Naive thymus-derived CD8-positive, alpha-beta T cell (primary cell): ENCODE results near the gene HBS1L. TPM values are rescaled to one million over a fixed set of nuclear protein-coding genes. Genes with fewer than 3 reads are reported as not detected.
A peak's percentile ranks its signal among the peaks of the same experiment; 100 is the strongest.

Experiments
- ATAC-seq, 2 donors: fragments of 150-1000 bp; cut with Tn5 transposase in 1 of 2; sonication (Bioruptor Pico), chemical (Tn5 transposase) in 1 of 2; 1 replicate in 1 of 2; 2 replicates in 1 of 2; pipeline ENCODE4 v1.10.0; 2021; ENCODE audit warnings: mild to moderate bottlenecking in 2 of 2, moderate library complexity in 2 of 2
- POLR2A ChIA-PET: fragments of 350-600 bp; sonication (Branson Sonifier 250); formaldehyde crosslinking; loops from one replicate; lab custom pipeline; 2021; ENCODE audit warnings: antibody characterized with exemption; lab: Charles Lee
- DNase-seq, 10 donors: peaks; one replicate each; pipeline versions ENCODE4 v3.0.0 to v3.0.0-alpha.2; 2020 to 2022
- H3K27ac Mint-ChIP-seq, 10 donors: one replicate each; pipeline ENCODE4 v1.8.0; 2020 to 2022; ENCODE audit warnings: mild to moderate bottlenecking in 10 of 10, mixed read lengths in 10 of 10, moderate library complexity in 4 of 10, inconsistent platforms in 1 of 10
- H3K27me3 Mint-ChIP-seq, 5 donors: one replicate each; pipeline ENCODE4 v1.8.0; 2021 to 2022; ENCODE audit warnings: mixed read lengths in 5 of 5
- H3K36me3 Mint-ChIP-seq, 3 donors: one replicate each; pipeline ENCODE4 v1.8.0; 2020 to 2022; ENCODE audit warnings: mixed read lengths in 3 of 3, mild to moderate bottlenecking in 2 of 3, inconsistent platforms in 1 of 3
- H3K4me1 Mint-ChIP-seq, 4 donors: one replicate each; pipeline ENCODE4 v1.8.0; 2021 to 2022; ENCODE audit warnings: mixed read lengths in 4 of 4
- H3K4me3 Mint-ChIP-seq, 10 donors: one replicate each; pipeline ENCODE4 v1.8.0; 2020 to 2022; ENCODE audit warnings: mild to moderate bottlenecking in 10 of 10, mixed read lengths in 10 of 10, moderate library complexity in 6 of 10, inconsistent platforms in 1 of 10
- H3K9me3 Mint-ChIP-seq, 9 donors: one replicate each; pipeline ENCODE4 v1.8.0; 2020 to 2022; ENCODE audit warnings: mixed read lengths in 9 of 9, mild to moderate bottlenecking in 3 of 9, inconsistent platforms in 1 of 9, moderate library complexity in 1 of 9
- polyA plus RNA-seq, 3 donors: library from polyadenylated mRNA; unstranded; fragments of 300-500 nt; fragmentation: Illumina TruSeq; gene quantifications; one replicate each; pipeline ENCODE4 v1.2.3, GENCODE V29; 2021
- total RNA-seq, 8 experiments: library from RNA in 2 of 8; stranded (reverse) in 2 of 8; gene quantifications; one replicate each; pipeline ENCODE4 v1.2.3 and lab custom pipeline; 2021 to 2026

Gene HBS1L
- 10 to 100 TPM; 87.0 to 96.9 TPM for total RNA-seq
- polyA plus RNA-seq = 10 to 100 TPM; 71.1 to 78.2 (median 71.9) TPM
- 91.5 to 247 (median 163) reads per million in 6 experiments for total RNA-seq (lab: John Stamatoyannopoulos, UW)

- peaks cover 24 to 44% (median 38%) of the 10 kb centered on the region in 4 donors for H3K4me1 Mint-ChIP-seq
- peak; percentile 90 to 98 (median 96) for DNase-seq
- H3K36me3 Mint-ChIP-seq = peaks cover 0 to 9% (median 2%) of the 10 kb centered on the region in 3 donors
- peak within 1 kb of the TSS; percentile 95 to 100 (median 99) for H3K27ac Mint-ChIP-seq
- no peaks in the 10 kb centered on the region for H3K27me3 Mint-ChIP-seq
- peak; percentile 97 to 98 for ATAC-seq
- no peaks in the 10 kb centered on the region for H3K9me3 Mint-ChIP-seq
- peak within 1 kb of the TSS; percentile 90 to 100 (median 98) for H3K4me3 Mint-ChIP-seq
- POLR2A ChIA-PET = interaction anchor here (0.6 to 4.5 kb wide), 29 partner anchors 9 to 1235 kb away, joined by 3 to 48 read pairs (median 6); partner anchors contain the start of genes BCLAF1 and MYB
Observed at GRCh38 chr6:135054569-135055498, at the start of gene HBS1L. TSS of gene HBS1L (minus strand) at chr6:135054822. CDS start at chr6:135054691, 131 bp downstream.

GRCh38 chr6:135104199-135104598 is 49.6 kb upstream of the HBS1L start:
- Mint-ChIP-seq H3K4me3 (peak overlapping the region in 8 of 10 donors; percentile 31 to 83 (median 74)), H3K27ac (peak overlapping the region; percentile 68 to 95 (median 92)), H3K36me3 (peaks cover 0 to 2% (median 0%) of the 10 kb centered on the region in 3 donors), H3K27me3 (no peaks in the 10 kb centered on the region), H3K4me1 (peaks cover 29 to 72% (median 56%) of the 10 kb centered on the region in 4 donors), H3K9me3 (peaks cover 0 to 12% (median 0%) of the 10 kb centered on the region in 9 donors)
- DNase-seq = no peak
- POLR2A ChIA-PET = interaction anchor here (1.0 to 3.9 kb wide), 10 partner anchors 8 to 79 kb away, joined by 3 to 42 read pairs (median 14); partner anchors contain the start of genes HBS1L and MYB
- no peak for ATAC-seq

GRCh38 chr6:135102191-135102590 is 47.6 kb upstream of the HBS1L start:
- Mint-ChIP-seq H3K36me3 (peaks cover 0 to 2% (median 0%) of the 10 kb centered on the region in 3 donors), H3K9me3 (peaks cover 0 to 12% (median 0%) of the 10 kb centered on the region in 9 donors), H3K27ac (peak overlapping the region in 9 of 10 donors; percentile 82 to 95 (median 92)), H3K4me3 (peak overlapping the region in 9 of 10 donors; percentile 68 to 83 (median 75)), H3K4me1 (peaks cover 25 to 70% (median 62%) of the 10 kb centered on the region in 4 donors), H3K27me3 (no peaks in the 10 kb centered on the region)
- ATAC-seq = no peak
- no peak for DNase-seq
- POLR2A ChIA-PET = interaction anchor here (0.7 to 3.9 kb wide), 12 partner anchors 9 to 81 kb away, joined by 3 to 42 read pairs (median 12); partner anchors contain the start of genes HBS1L and MYB

GRCh38 chr6:135097172-135097571 is 42.5 kb upstream of the HBS1L start:
- POLR2A ChIA-PET = no interaction called here
- Mint-ChIP-seq H3K9me3 (peaks cover 0 to 1% (median 0%) of the 10 kb centered on the region in 9 donors), H3K27ac (peak overlapping the region in 3 of 10 donors; percentile 4 to 95 (median 66)), H3K36me3 (peaks cover 0 to 2% (median 0%) of the 10 kb centered on the region in 3 donors), H3K27me3 (no peaks in the 10 kb centered on the region), H3K4me1 (peaks cover 10 to 64% (median 49%) of the 10 kb centered on the region in 4 donors), H3K4me3 (no peak overlapping the region)
- ATAC-seq (no peak), DNase-seq (no peak)

- peaks cover 0 to 2% (median 0%) of the 10 kb centered on the region in 3 donors for H3K36me3 Mint-ChIP-seq
- peaks cover 0 to 1% (median 0%) of the 10 kb centered on the region in 9 donors for H3K9me3 Mint-ChIP-seq
- ATAC-seq (no peak), DNase-seq (no peak)
- POLR2A ChIA-PET = interaction anchor here (2.8 kb wide), 1 partner anchor 10 kb away, joined by 11 read pairs; no protein-coding TSS in a partner anchor
- peaks cover 10 to 65% (median 45%) of the 10 kb centered on the region in 4 donors for H3K4me1 Mint-ChIP-seq
- no peaks in the 10 kb centered on the region for H3K27me3 Mint-ChIP-seq
- H3K27ac Mint-ChIP-seq = peak overlapping the region in 4 of 10 donors; percentile 4 to 95 (median 37)
- H3K4me3 Mint-ChIP-seq = no peak overlapping the region
Observed at GRCh38 chr6:135096403-135097130, 41.9 kb upstream of the HBS1L start.

GRCh38 chr6:135095716-135096115 is 41.1 kb upstream of the HBS1L start:
- peak overlapping the region in 3 of 10 donors; percentile 43 to 95 (median 84) for H3K27ac Mint-ChIP-seq
- DNase-seq (no peak), ATAC-seq (no peak)
- peaks cover 0 to 2% (median 0%) of the 10 kb centered on the region in 3 donors for H3K36me3 Mint-ChIP-seq
- POLR2A ChIA-PET = interaction anchor here (1.9 to 4.4 kb wide), 4 partner anchors 8 to 86 kb away, joined by 11 to 42 read pairs (median 12); partner anchors contain the start of gene MYB
- H3K4me1 Mint-ChIP-seq = peaks cover 14 to 65% (median 44%) of the 10 kb centered on the region in 4 donors
- no peak overlapping the region for H3K4me3 Mint-ChIP-seq
- H3K27me3 Mint-ChIP-seq = no peaks in the 10 kb centered on the region
- peaks cover 0 to 2% (median 0%) of the 10 kb centered on the region in 9 donors for H3K9me3 Mint-ChIP-seq

- POLR2A ChIA-PET = interaction anchor here (0.6 to 4.4 kb wide), 17 partner anchors 8 to 840 kb away, joined by 3 to 42 read pairs (median 5); partner anchors contain the start of genes HBS1L and MYB
- Mint-ChIP-seq H3K36me3 (no peaks in the 10 kb centered on the region), H3K4me3 (peak overlapping the region in 9 of 10 donors; percentile 27 to 77 (median 61)), H3K4me1 (peaks cover 19 to 70% (median 56%) of the 10 kb centered on the region in 4 donors), H3K27ac (peak overlapping the region; percentile 81 to 98 (median 90)), H3K9me3 (peaks cover 0 to 2% (median 0%) of the 10 kb centered on the region in 9 donors), H3K27me3 (no peaks in the 10 kb centered on the region)
- peak; percentile 94 to 96 for ATAC-seq
- DNase-seq = peak; percentile 6 to 83 (median 48)
Observed at GRCh38 chr6:135094403-135094821, 39.8 kb upstream of the HBS1L start.

- POLR2A ChIA-PET = interaction anchor here (0.5 to 4.4 kb wide), 13 partner anchors 7 to 90 kb away, joined by 3 to 42 read pairs (median 6); partner anchors contain the start of genes HBS1L and MYB
- peaks cover 19 to 71% (median 58%) of the 10 kb centered on the region in 4 donors for H3K4me1 Mint-ChIP-seq
Observed at GRCh38 chr6:135093578-135093977, 39.0 kb upstream of the HBS1L start.

GRCh38 chr6:135092724-135093123 is 38.1 kb upstream of the HBS1L start:
- ATAC-seq = no peak
- Mint-ChIP-seq H3K27ac (peak overlapping the region; percentile 11 to 98 (median 66)), H3K4me1 (peaks cover 25 to 77% (median 67%) of the 10 kb centered on the region in 4 donors), H3K27me3 (no peaks in the 10 kb centered on the region), H3K4me3 (no peak overlapping the region), H3K9me3 (peaks cover 0 to 2% (median 0%) of the 10 kb centered on the region in 9 donors), H3K36me3 (no peaks in the 10 kb centered on the region)
- POLR2A ChIA-PET = interaction anchor here (0.6 to 4.4 kb wide), 4 partner anchors 11 to 38 kb away, joined by 4 to 42 read pairs (median 12); partner anchors contain the start of gene HBS1L
- no peak for DNase-seq

More at GRCh38 chr6:135093578-135093977, 39.0 kb upstream of the HBS1L start:
- H3K9me3 Mint-ChIP-seq = peaks cover 0 to 2% (median 0%) of the 10 kb centered on the region in 9 donors
- DNase-seq (no peak), ATAC-seq (no peak)
- H3K27ac Mint-ChIP-seq = peak overlapping the region in 9 of 10 donors; percentile 11 to 98 (median 88)
- H3K4me3 Mint-ChIP-seq = no peak overlapping the region
- H3K27me3 Mint-ChIP-seq = no peaks in the 10 kb centered on the region
- no peaks in the 10 kb centered on the region for H3K36me3 Mint-ChIP-seq

- no peaks in the 10 kb centered on the region for H3K27me3 Mint-ChIP-seq
- DNase-seq (no peak), ATAC-seq (no peak)
- H3K27ac Mint-ChIP-seq = peak overlapping the region in 9 of 10 donors; percentile 5 to 98 (median 68)
- POLR2A ChIA-PET = no interaction called here
- H3K4me1 Mint-ChIP-seq = peaks cover 32 to 88% (median 83%) of the 10 kb centered on the region in 4 donors
- no peaks in the 10 kb centered on the region for H3K36me3 Mint-ChIP-seq
- H3K9me3 Mint-ChIP-seq = peaks cover 0 to 2% (median 0%) of the 10 kb centered on the region in 9 donors
- H3K4me3 Mint-ChIP-seq = peak overlapping the region in 2 of 10 donors; percentile 5 to 19
Observed at GRCh38 chr6:135090819-135091218, 36.2 kb upstream of the HBS1L start.

- ATAC-seq (no peak), DNase-seq (no peak)
- H3K36me3 Mint-ChIP-seq = no peaks in the 10 kb centered on the region
- H3K4me3 Mint-ChIP-seq = peak overlapping the region in 4 of 10 donors; percentile 3 to 67 (median 32)
- peaks cover 33 to 88% (median 85%) of the 10 kb centered on the region in 4 donors for H3K4me1 Mint-ChIP-seq
- peaks cover 0 to 2% (median 0%) of the 10 kb centered on the region in 9 donors for H3K9me3 Mint-ChIP-seq
- peak overlapping the region in 8 of 10 donors; percentile 6 to 98 (median 72) for H3K27ac Mint-ChIP-seq
- H3K27me3 Mint-ChIP-seq = no peaks in the 10 kb centered on the region
- POLR2A ChIA-PET = interaction anchor here (0.9 to 1.3 kb wide), 2 partner anchors 13 to 93 kb away, joined by 3 to 4 read pairs; no protein-coding TSS in a partner anchor
Observed at GRCh38 chr6:135089901-135090300, 35.3 kb upstream of the HBS1L start.
